Measurements from ENCODE around the gene DRAM1.

DRAM1 gene

DNA sequence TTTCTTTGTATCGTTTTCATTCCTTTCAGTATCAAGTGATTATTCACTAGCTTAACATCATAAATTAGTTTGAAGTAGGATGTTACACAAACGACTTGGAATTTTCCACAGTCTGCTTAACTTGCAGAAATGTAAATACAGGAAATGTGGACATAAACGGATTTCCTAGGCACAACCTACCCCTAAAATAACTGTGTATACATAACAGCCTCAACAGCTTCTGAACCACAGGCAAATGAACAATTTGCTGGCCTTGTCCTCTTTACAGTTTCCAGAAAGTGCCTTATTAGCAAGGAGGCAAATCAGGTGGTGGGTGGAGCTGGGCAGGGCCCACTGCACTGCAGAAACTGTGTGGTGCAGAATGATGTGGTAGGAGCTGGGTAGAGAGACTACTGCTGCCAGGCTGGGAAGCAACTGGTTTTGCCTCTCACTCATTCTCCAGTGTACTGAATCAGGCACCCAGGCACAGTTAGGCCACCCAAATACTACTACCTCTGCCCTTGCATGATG lies 14.1 kb downstream of the DRAM1 start:
- TF ChIP-seq, protein P1, sequence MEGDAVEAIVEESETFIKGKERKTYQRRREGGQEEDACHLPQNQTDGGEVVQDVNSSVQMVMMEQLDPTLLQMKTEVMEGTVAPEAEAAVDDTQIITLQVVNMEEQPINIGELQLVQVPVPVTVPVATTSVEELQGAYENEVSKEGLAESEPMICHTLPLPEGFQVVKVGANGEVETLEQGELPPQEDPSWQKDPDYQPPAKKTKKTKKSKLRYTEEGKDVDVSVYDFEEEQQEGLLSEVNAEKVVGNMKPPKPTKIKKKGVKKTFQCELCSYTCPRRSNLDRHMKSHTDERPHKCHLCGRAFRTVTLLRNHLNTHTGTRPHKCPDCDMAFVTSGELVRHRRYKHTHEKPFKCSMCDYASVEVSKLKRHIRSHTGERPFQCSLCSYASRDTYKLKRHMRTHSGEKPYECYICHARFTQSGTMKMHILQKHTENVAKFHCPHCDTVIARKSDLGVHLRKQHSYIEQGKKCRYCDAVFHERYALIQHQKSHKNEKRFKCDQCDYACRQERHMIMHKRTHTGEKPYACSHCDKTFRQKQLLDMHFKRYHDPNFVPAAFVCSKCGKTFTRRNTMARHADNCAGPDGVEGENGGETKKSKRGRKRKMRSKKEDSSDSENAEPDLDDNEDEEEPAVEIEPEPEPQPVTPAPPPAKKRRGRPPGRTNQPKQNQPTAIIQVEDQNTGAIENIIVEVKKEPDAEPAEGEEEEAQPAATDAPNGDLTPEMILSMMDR (IDR thresholded peaks at IDR 0.05; ENCODE audit: low read depth, low read length), result no peak
- DNase-seq (ENCODE audit: extremely low read depth, low read depth), result peak; percentile 46

GRCh38 chr12:101892794-101893193 lies 15.4 kb downstream of the DRAM1 start:
- DNase-seq (ENCODE audit: extremely low read depth, low read depth), result no peak
- TF ChIP-seq, protein P1 (IDR thresholded peaks at IDR 0.05; ENCODE audit: low read depth, low read length), result no peak

DNA sequence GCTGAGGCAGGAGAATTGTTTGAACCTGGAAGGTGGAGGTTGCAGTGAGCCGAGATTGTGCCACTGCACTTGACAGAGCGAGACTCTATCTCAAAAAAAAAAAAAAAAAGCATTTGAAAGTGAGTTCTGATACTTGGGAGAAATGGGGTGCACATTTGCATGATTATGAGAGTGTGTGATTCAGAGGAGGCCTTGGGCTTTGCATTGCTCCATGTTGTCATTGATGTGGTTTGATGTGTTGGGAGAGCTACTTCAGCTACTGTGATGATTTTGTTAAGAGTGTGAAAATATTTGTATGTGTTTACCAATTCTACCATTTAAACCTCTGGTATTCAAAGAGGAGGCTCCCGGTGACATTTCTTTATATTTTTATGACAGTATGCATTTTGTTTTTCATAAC lies 24.4 kb downstream of the DRAM1 start:
- DNase-seq (ENCODE audit: extremely low read depth, low read depth), result no peak
- TF ChIP-seq, protein P1 (IDR thresholded peaks at IDR 0.05; ENCODE audit: low read depth, low read length), result no peak

GRCh38 chr12:101902641-101903040 lies 25.3 kb downstream of the DRAM1 start:
- TF ChIP-seq, protein P1 (IDR thresholded peaks at IDR 0.05; ENCODE audit: low read depth, low read length), result no peak
- DNase-seq (ENCODE audit: extremely low read depth, low read depth), result no peak

DNA sequence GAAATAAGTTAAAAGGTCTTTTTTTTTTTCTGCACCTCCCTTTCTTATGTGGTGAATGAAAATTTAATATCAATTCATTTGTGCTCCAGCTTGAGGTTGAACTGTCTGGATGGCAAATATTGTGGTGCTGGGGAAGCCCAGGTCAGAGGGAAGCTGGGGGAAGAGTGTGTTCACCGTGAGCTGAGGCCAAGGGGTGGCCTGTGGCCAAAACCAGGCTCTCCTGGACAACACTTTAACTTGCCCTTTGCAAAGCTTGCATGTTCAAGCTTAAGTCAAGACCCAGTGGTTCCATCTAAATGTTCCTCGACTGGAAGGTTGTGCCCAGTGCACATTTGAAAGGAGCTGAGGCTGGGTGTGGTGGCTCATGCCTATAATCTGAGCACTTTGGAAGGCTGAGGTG lies 28.8 kb downstream of the DRAM1 start:
- TF ChIP-seq, protein P1 (IDR thresholded peaks at IDR 0.05; ENCODE audit: low read depth, low read length), result no peak
- no peak for DNase-seq (ENCODE audit: extremely low read depth, low read depth)

DNA sequence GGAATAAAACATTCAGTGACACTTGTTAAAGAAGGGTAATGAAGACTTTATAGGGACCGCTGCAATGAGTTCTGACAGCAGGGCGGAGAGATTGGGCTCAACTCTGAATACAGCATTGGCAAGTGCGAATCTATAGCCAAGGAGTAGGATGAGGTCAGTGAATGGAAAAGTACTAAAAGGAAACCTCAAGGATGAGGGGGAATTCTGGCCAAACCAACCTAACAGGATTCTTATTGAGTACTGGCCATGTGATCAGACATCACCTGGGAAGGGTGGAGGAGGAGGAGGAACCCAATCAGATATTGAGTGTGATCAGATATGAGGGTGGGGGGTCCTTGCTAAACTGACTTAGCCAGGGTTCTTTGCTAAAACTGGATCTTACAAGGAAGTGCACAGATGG lies 31.0 kb downstream of the DRAM1 start:
- TF ChIP-seq, protein P1 (IDR thresholded peaks at IDR 0.05; ENCODE audit: low read depth, low read length), result no peak

GRCh38 chr12:101909646-101910045 lies 32.3 kb downstream of the DRAM1 start:
- TF ChIP-seq, protein P1 (IDR thresholded peaks at IDR 0.05; ENCODE audit: low read depth, low read length), result no peak
- DNase-seq (ENCODE audit: extremely low read depth, low read depth), result no peak

More for the DNA sequence above, 31.0 kb downstream of the DRAM1 start:
- DNase-seq (ENCODE audit: extremely low read depth, low read depth), result no peak

Measured in AG09319 (cell line).